Ovary (tissue), 3 donors: ENCODE results near the gene QSOX2.

Experiments used
- CTCF ChIP-seq, 3 donors: fragments of 450-650 bp in 2 of 3; fragments of 200-600 bp in 1 of 3; IDR thresholded peaks; one replicate each; pipeline versions ENCODE4 v1.5.1 to v1.8.0; 2016 to 2022; ENCODE audit warnings: antibody characterized with exemption in 3 of 3, mild to moderate bottlenecking in 1 of 3
- POLR2A ChIP-seq: fragments of 450-650 bp; IDR thresholded peaks from one replicate; pipeline ENCODE4 v1.6.1; 2017; ENCODE audit warnings: antibody characterized with exemption, mild to moderate bottlenecking, moderate library complexity
- donor health status: DM: no; HTN: no; CAD: no.

- TF ChIP-seq CTCF (IDR thresholded peaks at IDR 0.05) (no peak), POLR2A (no peak)
These were observed 40.5 kb downstream of the QSOX2 start, which contains the start of gene LHX3 for GRCh38 chr9:136204838-136205706.
